Spinal cord (tissue), 10 donors: Measurements from ENCODE around the gene ZNF407. TPM values are rescaled to one million over a fixed set of nuclear protein-coding genes. Genes with fewer than 3 reads are reported as not detected.

Experiments
- DNase-seq, 6 donors: peaks; one replicate each; pipeline versions ENCODE4 v3.0.0 to v3.0.0-alpha.2; 2013 to 2015; ENCODE audit warnings: low spot score in 6 of 6, low read depth in 4 of 6
- H3K27ac ChIP-seq: one replicate; pipeline ENCODE4 v1.5.1; 2013; ENCODE audit warnings: low read depth, low read length, control low read depth
- H3K27me3 ChIP-seq: one replicate; pipeline ENCODE4 v1.6.1; 2013; ENCODE audit warnings: low read length; ENCODE audit not compliant: control insufficient read depth, insufficient read depth
- H3K36me3 ChIP-seq: one replicate; pipeline ENCODE4 v1.6.1; 2013; ENCODE audit warnings: low read length; ENCODE audit not compliant: control insufficient read depth, insufficient read depth
- H3K4me1 ChIP-seq: one replicate; pipeline ENCODE4 v1.6.1; 2013; ENCODE audit warnings: low read length; ENCODE audit not compliant: control insufficient read depth, insufficient read depth
- H3K4me3 ChIP-seq: one replicate; pipeline ENCODE4 v1.5.1; 2013; ENCODE audit warnings: low read depth, low read length, control low read depth
- H3K9me3 ChIP-seq: one replicate; pipeline ENCODE4 v1.6.1; 2013; ENCODE audit warnings: low read length; ENCODE audit not compliant: control insufficient read depth, insufficient read depth
- WGBS: methylation state at CpG from one replicate; pipeline ENCODE4 v1.1.5; 2013; ENCODE audit warnings: missing lambda C conversion rate; ENCODE audit not compliant: insufficient coverage; 5-methylcytosine and 5-hydroxymethylcytosine counted together
- polyA plus RNA-seq, 2 donors: library from polyadenylated mRNA; unstranded; fragments of 120-200 nt; gene quantifications; one replicate each; pipeline ENCODE4 v1.2.1, GENCODE V29; 2013; ENCODE audit not compliant: insufficient read length in 2 of 2
- total RNA-seq, 2 donors: library from RNA; depleted of rRNA in 1 of 2; stranded (reverse); fragments of 120-200 nt in 1 of 2; fragments of >200 nt in 1 of 2; gene quantifications; one replicate each; pipeline versions ENCODE4 v1.2.3 to v1.2.4, GENCODE V29; 2013 to 2014
- donor health status: healthy.

ZNF407 gene
- total and polyA plus RNA-seq, 4 donors = 7.9 to 22.8 (median 13.2) TPM

DNA sequence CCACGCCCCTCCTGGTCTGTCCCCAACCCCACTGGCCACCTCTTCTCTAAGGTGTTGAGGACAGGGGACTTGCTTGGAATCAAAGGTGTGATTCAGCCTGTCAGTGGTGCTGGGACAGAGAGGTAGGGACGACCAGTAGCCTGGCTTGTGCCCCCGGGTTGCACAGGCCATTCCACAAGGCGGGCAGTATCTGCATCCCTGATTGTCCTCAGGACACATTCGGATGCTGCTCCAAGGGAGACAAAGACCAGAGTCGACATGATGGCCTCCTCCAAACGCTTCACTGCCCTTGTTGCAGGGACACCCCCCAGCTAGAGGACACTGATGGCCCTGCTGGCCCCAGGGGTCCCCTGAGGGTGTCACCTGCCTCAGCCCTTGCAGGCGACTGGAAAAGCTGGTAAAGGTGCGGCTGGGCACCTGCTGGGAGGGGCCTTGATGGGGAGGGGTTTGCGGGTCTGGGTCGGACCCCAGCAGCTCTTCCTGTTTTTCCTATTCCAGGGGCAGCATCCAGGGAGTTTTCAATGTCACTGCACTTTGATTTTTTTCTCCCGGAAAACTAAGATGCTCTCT is 513.3 kb downstream of the ZNF407 start:
- no peak overlapping the region for H3K4me3 ChIP-seq
- H3K27ac ChIP-seq = no peak overlapping the region
- no peaks in the 10 kb centered on the region for H3K36me3 ChIP-seq
- 86% methylated on average over 10 of the region's 12 CpGs for WGBS
- no peaks in the 10 kb centered on the region for H3K27me3 ChIP-seq
- H3K9me3 ChIP-seq = no peaks in the 10 kb centered on the region
- no peak for DNase-seq
- peaks cover 17% of the 10 kb centered on the region for H3K4me1 ChIP-seq

DNA sequence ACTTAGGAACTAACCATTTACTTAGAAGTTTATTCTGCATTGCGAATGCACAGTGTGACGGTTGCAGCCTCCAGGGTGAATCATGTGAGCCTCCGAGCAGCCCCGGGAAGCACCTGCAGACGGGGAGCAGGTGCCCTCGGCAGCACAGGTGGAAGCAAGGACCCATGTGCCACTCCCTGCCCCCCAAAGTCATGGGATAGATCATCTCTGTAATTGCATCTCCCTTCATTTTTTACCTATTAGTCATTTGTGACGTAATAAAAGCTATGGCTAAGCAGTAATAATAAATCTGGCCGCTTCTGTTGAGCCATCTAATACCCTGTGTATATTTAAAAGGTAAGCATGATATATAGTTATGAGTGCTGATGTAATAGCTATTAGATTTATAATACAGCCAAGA is 514.1 kb downstream of the ZNF407 start:
- peaks cover 14% of the 10 kb centered on the region for H3K4me1 ChIP-seq
- DNase-seq = no peak
- H3K9me3 ChIP-seq = no peaks in the 10 kb centered on the region
- 82% methylated on average over 6 of the region's 8 CpGs for WGBS
- no peak overlapping the region for H3K4me3 ChIP-seq
- H3K27me3 ChIP-seq = no peaks in the 10 kb centered on the region
- H3K36me3 ChIP-seq = no peaks in the 10 kb centered on the region
- H3K27ac ChIP-seq = no peak overlapping the region

GRCh38 chr18:75112186-75113096 is 514.8 kb downstream of the ZNF407 start:
- 90% methylated on average over 13 of the region's 16 CpGs for WGBS
- H3K4me1 ChIP-seq = peaks cover 12% of the 10 kb centered on the region
- no peak for DNase-seq
- no peaks in the 10 kb centered on the region for H3K27me3 ChIP-seq
- no peak overlapping the region for H3K27ac ChIP-seq
- no peaks in the 10 kb centered on the region for H3K9me3 ChIP-seq
- no peaks in the 10 kb centered on the region for H3K36me3 ChIP-seq
- H3K4me3 ChIP-seq = no peak overlapping the region

- Histone ChIP-seq H3K9me3 (no peaks in the 10 kb centered on the region), H3K4me3 (no peak overlapping the region), H3K4me1 (peaks cover 7% of the 10 kb centered on the region), H3K27me3 (no peaks in the 10 kb centered on the region), H3K36me3 (no peaks in the 10 kb centered on the region), H3K27ac (no peak overlapping the region)
- WGBS = 89% methylated on average over 4 of the region's 5 CpGs
- DNase-seq = no peak
These were observed 515.8 kb downstream of the ZNF407 start for GRCh38 chr18:75113455-75113854.

DNA sequence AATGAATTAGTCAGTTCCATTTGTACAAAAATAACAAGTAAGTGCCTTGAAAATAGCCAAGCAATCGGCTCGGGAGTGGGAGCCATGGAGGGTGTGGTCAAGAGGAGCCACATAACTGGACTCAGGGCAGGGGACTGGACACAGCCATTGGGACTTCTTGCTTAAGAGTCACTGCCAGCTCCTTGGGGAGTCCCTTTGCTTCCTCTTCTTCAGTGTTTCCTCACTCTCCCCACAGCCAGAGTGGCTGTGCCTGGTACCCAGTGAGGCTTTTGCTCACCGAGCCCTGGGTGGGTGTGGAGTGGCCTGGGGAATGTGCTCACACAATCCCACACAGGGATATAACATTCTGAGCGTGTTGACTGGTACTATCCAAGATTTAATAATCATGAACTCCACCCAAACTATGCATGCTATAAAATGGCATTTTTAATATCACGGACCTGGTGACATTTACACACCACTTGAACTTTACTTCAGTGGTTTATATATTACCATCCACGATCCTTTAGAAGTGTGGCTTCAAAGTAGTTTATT is 516.6 kb downstream of the ZNF407 start:
- peaks cover 4% of the 10 kb centered on the region for H3K4me1 ChIP-seq
- H3K4me3 ChIP-seq = no peak overlapping the region
- H3K27me3 ChIP-seq = no peaks in the 10 kb centered on the region
- H3K9me3 ChIP-seq = no peaks in the 10 kb centered on the region
- no peak overlapping the region for H3K27ac ChIP-seq
- WGBS = 100% methylated on average over 2 of the region's 6 CpGs
- no peaks in the 10 kb centered on the region for H3K36me3 ChIP-seq
- no peak for DNase-seq

Other genes with a start within 250 kb of the ZNF407 start
- 10 to 100 TPM; 16.2 to 19.0 TPM for gene DIPK1C, start 140.6 kb upstream of the ZNF407 start, total RNA-seq
- 10 to 100 TPM; 47.4 to 57.2 TPM for gene DIPK1C, start 140.6 kb upstream of the ZNF407 start, polyA plus RNA-seq
- 10 to 100 TPM; 66.4 to 71.5 TPM for gene CNDP2, start 101.5 kb upstream of the ZNF407 start, total RNA-seq
- gene CNDP2, start 101.5 kb upstream of the ZNF407 start, polyA plus RNA-seq = 100 to 1,000 TPM; 125 to 135 TPM
- 1 to 10 TPM in 1 of 2 donors, under 1 TPM in 1; 0.61 to 2.4 TPM for gene CNDP1, start 63.4 kb upstream of the ZNF407 start, total RNA-seq
- gene CNDP1, start 63.4 kb upstream of the ZNF407 start, polyA plus RNA-seq = 1 to 10 TPM; 1.1 to 1.3 TPM